ENCODE measurements around the gene ZNF175.

ZNF175 gene

DNA sequence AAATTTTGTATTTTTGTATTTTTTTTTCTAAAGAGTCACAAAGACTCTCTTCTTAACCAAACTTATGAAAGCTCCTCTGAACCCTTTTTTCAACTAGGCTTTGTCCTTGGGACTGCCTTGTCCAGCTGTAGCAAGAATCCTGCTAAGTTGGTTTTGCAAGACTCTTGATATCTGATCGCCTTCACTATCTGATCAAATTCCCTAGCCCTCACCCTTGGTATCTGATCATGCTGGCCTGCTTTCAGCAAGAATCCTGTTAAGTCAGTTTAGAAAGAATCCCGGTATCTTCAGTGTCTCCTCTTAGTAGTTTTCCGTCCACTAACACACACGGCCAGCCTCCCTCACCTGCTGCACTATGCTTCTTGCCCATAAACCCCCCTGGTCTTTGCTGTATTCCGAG, 61.0 kb downstream of the ZNF175 start:
- TF ChIP-seq, protein P1, sequence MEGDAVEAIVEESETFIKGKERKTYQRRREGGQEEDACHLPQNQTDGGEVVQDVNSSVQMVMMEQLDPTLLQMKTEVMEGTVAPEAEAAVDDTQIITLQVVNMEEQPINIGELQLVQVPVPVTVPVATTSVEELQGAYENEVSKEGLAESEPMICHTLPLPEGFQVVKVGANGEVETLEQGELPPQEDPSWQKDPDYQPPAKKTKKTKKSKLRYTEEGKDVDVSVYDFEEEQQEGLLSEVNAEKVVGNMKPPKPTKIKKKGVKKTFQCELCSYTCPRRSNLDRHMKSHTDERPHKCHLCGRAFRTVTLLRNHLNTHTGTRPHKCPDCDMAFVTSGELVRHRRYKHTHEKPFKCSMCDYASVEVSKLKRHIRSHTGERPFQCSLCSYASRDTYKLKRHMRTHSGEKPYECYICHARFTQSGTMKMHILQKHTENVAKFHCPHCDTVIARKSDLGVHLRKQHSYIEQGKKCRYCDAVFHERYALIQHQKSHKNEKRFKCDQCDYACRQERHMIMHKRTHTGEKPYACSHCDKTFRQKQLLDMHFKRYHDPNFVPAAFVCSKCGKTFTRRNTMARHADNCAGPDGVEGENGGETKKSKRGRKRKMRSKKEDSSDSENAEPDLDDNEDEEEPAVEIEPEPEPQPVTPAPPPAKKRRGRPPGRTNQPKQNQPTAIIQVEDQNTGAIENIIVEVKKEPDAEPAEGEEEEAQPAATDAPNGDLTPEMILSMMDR (IDR thresholded peaks at IDR 0.05; ENCODE audit: low read depth, low read length): no peak
- no peak for DNase-seq (ENCODE audit: extremely low read depth, low read depth)

DNA sequence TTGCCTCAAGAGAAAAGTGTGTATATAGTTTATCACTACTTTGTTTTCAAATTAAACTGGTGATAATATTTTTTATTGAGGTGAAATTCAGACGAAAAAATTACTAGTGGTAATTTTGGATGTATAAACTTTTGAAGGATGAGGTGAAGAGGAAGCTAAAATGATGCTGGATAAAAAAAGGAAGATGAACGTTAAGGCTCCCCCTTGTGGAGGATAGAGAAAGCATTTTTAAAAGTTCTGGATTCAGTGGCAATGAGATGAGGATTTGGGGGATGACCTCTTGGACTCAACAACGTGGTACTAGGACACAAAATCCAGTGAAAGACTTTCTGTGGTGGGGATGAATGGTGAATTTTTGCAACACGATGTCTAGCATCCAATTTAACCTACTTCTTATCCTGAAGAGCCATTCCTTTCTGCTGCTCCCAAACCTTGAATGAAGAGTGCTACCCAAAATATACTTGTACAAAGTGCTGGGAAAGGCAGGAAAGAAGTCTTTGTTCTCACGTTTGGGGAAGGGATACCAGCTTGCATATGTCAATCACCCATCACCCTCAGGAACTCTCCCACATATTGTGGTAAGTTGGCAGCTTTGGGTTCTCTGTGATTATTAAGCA, 66.4 kb downstream of the ZNF175 start:
- DNase-seq (ENCODE audit: extremely low read depth, low read depth): no peak

DNA sequence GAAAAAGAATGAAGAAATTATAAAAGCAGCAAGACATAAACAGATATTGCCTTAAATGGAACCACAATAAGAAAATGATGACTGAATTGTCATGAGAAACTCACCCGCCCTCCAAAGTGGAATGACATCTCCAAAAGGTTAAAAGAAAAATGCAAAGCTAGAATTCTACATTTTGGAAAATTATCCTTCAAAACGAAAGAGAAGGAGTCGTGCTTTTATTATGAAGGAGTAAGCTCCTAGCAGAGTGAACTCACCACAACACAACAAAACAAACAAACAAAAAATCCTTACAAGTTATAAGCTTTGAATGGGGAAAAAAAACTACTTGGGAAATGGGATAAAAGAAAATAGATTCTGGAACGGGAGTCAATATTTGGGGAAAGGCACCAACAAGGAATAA, 68.8 kb downstream of the ZNF175 start:
- TF ChIP-seq, protein P1 (IDR thresholded peaks at IDR 0.05; ENCODE audit: low read depth, low read length): no peak

More for the DNA sequence above, 66.4 kb downstream of the ZNF175 start:
- TF ChIP-seq, protein P1 (IDR thresholded peaks at IDR 0.05; ENCODE audit: low read depth, low read length): peak; percentile 25; the same call in 1 of the 2 replicates

DNA sequence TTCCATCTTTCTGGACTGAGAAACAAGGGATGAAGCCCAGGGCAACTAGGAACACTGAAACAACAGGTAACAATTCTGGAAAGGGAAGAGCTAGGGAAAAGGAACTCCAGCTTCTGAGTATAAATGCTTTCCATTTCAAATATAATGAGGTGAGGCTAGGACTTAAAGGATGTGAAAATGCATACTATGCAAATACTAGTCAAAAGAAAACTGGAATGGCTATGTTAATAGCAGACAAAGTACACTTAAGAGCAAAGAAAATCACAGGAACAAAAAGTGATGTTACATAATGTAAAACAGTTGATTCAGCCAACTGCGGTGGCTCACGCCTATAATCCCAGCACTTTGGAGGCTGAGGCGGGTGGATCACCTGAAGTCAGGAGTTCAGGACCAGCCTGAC, 69.3 kb downstream of the ZNF175 start:
- TF ChIP-seq, protein P1 (IDR thresholded peaks at IDR 0.05; ENCODE audit: low read depth, low read length): no peak

More for the DNA sequence above, 68.8 kb downstream of the ZNF175 start:
- no peak for DNase-seq (ENCODE audit: extremely low read depth, low read depth)

DNA sequence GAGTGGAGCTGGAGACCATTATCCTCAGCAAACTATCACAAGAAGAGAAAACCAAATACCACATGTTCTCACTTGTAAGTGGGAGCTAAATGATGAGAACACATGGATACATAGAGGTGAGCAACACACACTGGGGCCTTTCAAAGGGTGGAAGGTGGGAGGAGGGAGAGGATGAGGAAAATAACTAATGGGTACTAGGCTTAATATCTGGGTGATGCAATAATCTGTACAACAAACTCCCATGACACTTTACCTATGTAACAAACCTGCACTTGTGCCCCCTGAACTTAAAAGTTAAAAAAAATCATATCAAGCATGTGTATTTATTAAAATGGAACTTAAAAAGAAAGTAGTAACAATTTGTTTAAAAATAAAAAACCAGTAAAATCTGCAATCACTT, 70.6 kb downstream of the ZNF175 start:
- no peak for DNase-seq (ENCODE audit: extremely low read depth, low read depth)

More for the DNA sequence above, 69.3 kb downstream of the ZNF175 start:
- DNase-seq (ENCODE audit: extremely low read depth, low read depth): no peak

More for the DNA sequence above, 70.6 kb downstream of the ZNF175 start:
- TF ChIP-seq, protein P1 (IDR thresholded peaks at IDR 0.05; ENCODE audit: low read depth, low read length): no peak

Data from AG09319 (cell line).